ENCODE results near the gene VAC14.

DNA sequence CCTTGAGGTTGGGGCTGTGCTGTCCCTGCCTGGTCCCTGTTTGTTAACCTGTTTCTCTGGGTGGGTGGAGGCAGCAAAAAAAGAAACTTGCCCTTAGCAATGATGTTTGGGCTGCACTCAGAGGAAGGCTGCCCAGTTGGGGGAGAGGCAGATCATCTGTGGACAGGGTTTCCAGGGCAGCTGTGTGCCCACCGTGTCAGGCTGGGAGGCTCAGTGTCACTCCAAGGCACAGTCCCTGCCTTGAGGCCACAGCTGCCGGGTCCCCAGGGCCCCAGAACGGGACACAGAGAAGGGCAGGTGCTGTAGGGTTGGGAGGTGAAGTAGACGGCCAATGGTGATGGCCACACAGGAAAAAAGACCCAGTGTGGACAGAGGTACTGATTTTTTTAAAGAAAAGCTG is 150.7 kb downstream of the VAC14 start:
- TF ChIP-seq POLR2A (IDR thresholded peaks at IDR 0.05; ENCODE audit: low read depth, low read length) (no peak), POLR2AphosphoS5 (IDR thresholded peaks at IDR 0.05; ENCODE audit: low read depth, low read length) (no peak), SPI1 (IDR thresholded peaks at IDR 0.05; ENCODE audit: low read depth, low read length) (no peak), TAF1 (IDR thresholded peaks at IDR 0.05; ENCODE audit: low read depth, low read length) (no peak)

All from GM12891 (cell line).